Glutamatergic neuron (in vitro differentiated cells): ENCODE data around the gene PPTC7. TPM values are rescaled to one million over a fixed set of nuclear protein-coding genes. Genes with fewer than 3 reads are reported as not detected.

ENCODE experiments used
- DNase-seq: peaks from one replicate; pipeline ENCODE4 v3.0.0; 2022
- H3K27ac Mint-ChIP-seq: one replicate; pipeline ENCODE4 v1.8.0; 2020; ENCODE audit warnings: mild to moderate bottlenecking, mixed read lengths, inconsistent platforms; ENCODE audit not compliant: unreplicated experiment
- H3K27me3 Mint-ChIP-seq: one replicate; pipeline ENCODE4 v1.8.0; 2020; ENCODE audit warnings: mild to moderate bottlenecking, moderate library complexity, mixed read lengths, inconsistent platforms; ENCODE audit not compliant: unreplicated experiment
- H3K36me3 Mint-ChIP-seq: one replicate; pipeline ENCODE4 v1.8.0; 2020; ENCODE audit warnings: mild to moderate bottlenecking, mixed read lengths, inconsistent platforms; ENCODE audit not compliant: unreplicated experiment
- H3K4me1 Mint-ChIP-seq: one replicate; pipeline ENCODE4 v1.8.0; 2020; ENCODE audit warnings: mild to moderate bottlenecking, low read depth, mixed read lengths, inconsistent platforms; ENCODE audit not compliant: unreplicated experiment
- H3K4me3 Mint-ChIP-seq: one replicate; pipeline ENCODE4 v1.8.0; 2020; ENCODE audit warnings: mild to moderate bottlenecking, mixed read lengths, inconsistent platforms; ENCODE audit not compliant: unreplicated experiment
- H3K9me3 Mint-ChIP-seq: one replicate; pipeline ENCODE4 v1.8.0; 2020; ENCODE audit warnings: mild to moderate bottlenecking, moderate library complexity, mixed read lengths, inconsistent platforms; ENCODE audit not compliant: unreplicated experiment
- CTCF ChIP-seq: fragments of 200-600 bp; sonication (generic); IDR thresholded peaks from one replicate; pipeline ENCODE4 v1.5.0; 2021; ENCODE audit not compliant: partially characterized antibody, unreplicated experiment
- total RNA-seq: library from RNA; stranded (reverse); fragmentation: NEBNext Ultra II Directional; extraction: Animal tissue kit (Norgen Biotek cat#: 25700); gene quantifications from one replicate; pipeline ENCODE4 v1.2.1, GENCODE V29; 2021; ENCODE audit not compliant: unreplicated experiment

The PPTC7 gene
- total RNA-seq, 1 donor from 2014 or later, result 11.4 TPM

GRCh38 chr12:110534811-110535210 is 48.3 kb downstream of the PPTC7 start:
- no peak for TF ChIP-seq CTCF
- H3K4me3 Mint-ChIP-seq, result no peak overlapping the region
- H3K27me3 Mint-ChIP-seq, result no peaks in the 10 kb centered on the region
- H3K36me3 Mint-ChIP-seq, result no peaks in the 10 kb centered on the region
- no peak for DNase-seq
- H3K4me1 Mint-ChIP-seq, result no peaks in the 10 kb centered on the region
- H3K27ac Mint-ChIP-seq, result no peak overlapping the region
- H3K9me3 Mint-ChIP-seq, result peaks cover 2% of the 10 kb centered on the region

- Mint-ChIP-seq H3K36me3 (no peaks in the 10 kb centered on the region), H3K27me3 (no peaks in the 10 kb centered on the region), H3K9me3 (peaks cover 4% of the 10 kb centered on the region), H3K4me1 (no peaks in the 10 kb centered on the region), H3K4me3 (no peak overlapping the region), H3K27ac (no peak overlapping the region)
- no peak for DNase-seq
- no peak for TF ChIP-seq CTCF
These were observed 49.5 kb downstream of the PPTC7 start for GRCh38 chr12:110533607-110534006.

DNA sequence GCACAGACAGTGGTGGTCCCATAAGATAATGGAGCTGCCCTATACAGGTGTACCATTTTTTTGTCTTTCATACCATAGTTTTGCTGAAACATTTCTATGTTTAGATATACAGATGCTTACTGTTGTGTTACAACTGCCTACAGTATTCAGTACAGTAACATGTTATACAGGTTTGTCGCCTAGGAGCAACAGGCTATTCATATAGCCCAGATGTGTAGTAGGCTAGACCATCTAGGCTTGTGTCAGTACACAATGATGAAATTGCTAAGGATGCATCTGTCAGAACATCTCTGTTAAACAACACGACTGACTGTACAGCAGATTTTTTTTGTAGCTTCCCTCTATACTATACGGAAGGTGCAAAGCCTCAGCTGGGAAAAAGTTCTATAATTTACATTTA is 50.5 kb downstream of the PPTC7 start:
- Mint-ChIP-seq H3K9me3 (peaks cover 2% of the 10 kb centered on the region), H3K4me3 (no peak overlapping the region), H3K27me3 (no peaks in the 10 kb centered on the region)

DNA sequence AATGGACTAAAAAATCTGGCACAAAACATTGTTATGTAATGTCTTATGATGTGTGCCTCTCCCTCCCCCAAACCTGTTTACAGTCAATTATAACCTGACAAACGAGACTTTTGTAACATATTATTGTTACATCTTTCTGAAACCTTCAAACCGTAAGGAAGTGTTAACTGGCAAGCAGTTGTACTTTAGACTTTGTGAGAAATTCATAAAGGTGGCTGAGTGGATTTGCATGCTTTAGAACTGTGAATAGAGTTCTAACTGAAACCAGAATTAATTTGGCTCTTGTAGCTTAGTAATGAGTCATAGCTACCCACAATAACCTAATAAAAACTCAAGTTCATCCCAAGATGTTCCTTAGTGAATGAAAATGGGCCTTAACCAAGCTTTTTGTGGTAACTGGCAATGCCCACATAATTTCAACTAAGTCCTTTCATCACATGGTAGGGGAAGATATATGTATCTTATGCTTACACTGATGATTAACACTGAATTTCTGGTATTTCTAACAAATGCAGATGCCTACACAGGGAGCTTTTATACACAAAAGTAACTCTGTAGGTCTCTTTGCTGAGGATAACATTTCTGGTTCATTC is 51.3 kb downstream of the PPTC7 start:
- H3K36me3 Mint-ChIP-seq, result no peaks in the 10 kb centered on the region
- H3K27ac Mint-ChIP-seq, result no peak overlapping the region
- H3K4me1 Mint-ChIP-seq, result no peaks in the 10 kb centered on the region
- H3K4me3 Mint-ChIP-seq, result no peak overlapping the region
- no peaks in the 10 kb centered on the region for H3K27me3 Mint-ChIP-seq
- H3K9me3 Mint-ChIP-seq, result peaks cover 2% of the 10 kb centered on the region
- DNase-seq, result no peak
- TF ChIP-seq CTCF, result no peak

More for the DNA sequence above, 50.5 kb downstream of the PPTC7 start:
- Mint-ChIP-seq H3K36me3 (no peaks in the 10 kb centered on the region), H3K4me1 (no peaks in the 10 kb centered on the region), H3K27ac (no peak overlapping the region)
- no peak for TF ChIP-seq CTCF
- DNase-seq, result no peak

DNA sequence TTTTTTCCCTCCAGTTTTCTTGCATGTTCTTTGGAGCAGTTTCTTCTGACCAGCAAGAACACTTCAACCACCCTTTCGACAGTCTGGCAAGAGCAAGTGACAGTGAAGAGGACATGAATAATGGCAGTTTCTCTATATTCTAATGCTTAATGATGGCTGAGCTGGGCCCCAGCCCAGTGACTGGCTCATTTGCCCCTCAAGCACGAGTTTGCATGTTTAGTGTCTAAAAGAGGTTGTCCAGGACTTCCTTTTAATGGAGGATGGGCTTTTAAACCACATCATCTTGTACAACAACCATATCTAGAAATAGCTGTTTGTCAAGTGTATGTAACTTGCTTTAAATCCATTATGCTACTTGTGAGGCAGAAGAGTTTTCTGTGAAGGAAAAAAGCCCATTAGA is 52.6 kb downstream of the PPTC7 start:
- Mint-ChIP-seq H3K4me3 (no peak overlapping the region), H3K9me3 (peaks cover 2% of the 10 kb centered on the region), H3K27ac (no peak overlapping the region), H3K4me1 (no peaks in the 10 kb centered on the region), H3K27me3 (no peaks in the 10 kb centered on the region), H3K36me3 (no peaks in the 10 kb centered on the region)
- TF ChIP-seq CTCF, result no peak
- DNase-seq, result no peak
